AG09309 (cell line): Measurements from ENCODE around the gene KIZ.

ENCODE experiments used
- DNase-seq: peaks from one replicate; pipeline ENCODE4 v3.0.0-alpha.2; 2010; ENCODE audit warnings: low read depth
- H3K4me3 ChIP-seq: 2 replicates; pipeline ENCODE4 v1.5.1; 2011; ENCODE audit warnings: mild to moderate bottlenecking, low read depth, low read length, moderate library complexity; ENCODE audit not compliant: control insufficient read depth
- TF ChIP-seq, protein P1 (sequence below): IDR thresholded peaks from 2 replicates; pipeline ENCODE4 v1.5.1; 2011; ENCODE audit warnings: mild to moderate bottlenecking, low read depth, low read length, inconsistent platforms; ENCODE audit not compliant: insufficient read depth, control insufficient read depth; ENCODE audit errors: missing control alignments

The KIZ gene

DNA sequence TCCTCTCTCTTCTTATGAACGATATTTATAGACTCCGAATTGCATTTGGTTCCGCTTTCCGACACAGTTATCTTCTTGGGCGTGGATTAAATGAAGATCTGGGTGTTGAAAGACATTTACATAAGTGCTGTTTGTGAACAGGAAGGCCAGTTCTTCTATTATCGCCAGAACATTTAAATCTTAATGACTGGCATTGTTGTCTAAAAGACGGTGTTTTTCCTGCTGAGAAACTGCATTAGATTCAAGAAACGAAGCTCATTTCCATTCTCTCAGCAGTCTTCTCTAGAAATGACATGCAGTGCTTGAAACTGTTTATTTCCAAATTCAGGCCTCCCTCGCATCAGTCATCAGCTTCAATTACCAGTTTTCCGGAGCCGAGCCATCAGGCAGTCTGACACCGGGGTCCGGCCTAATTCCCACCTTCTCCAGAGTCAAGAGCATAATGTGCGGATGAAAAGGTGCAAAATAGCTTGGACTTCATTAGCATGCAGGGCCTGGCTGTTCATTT is 35.7 kb upstream of the KIZ start:
- no peak overlapping the region for H3K4me3 ChIP-seq
- no peak for DNase-seq

DNA sequence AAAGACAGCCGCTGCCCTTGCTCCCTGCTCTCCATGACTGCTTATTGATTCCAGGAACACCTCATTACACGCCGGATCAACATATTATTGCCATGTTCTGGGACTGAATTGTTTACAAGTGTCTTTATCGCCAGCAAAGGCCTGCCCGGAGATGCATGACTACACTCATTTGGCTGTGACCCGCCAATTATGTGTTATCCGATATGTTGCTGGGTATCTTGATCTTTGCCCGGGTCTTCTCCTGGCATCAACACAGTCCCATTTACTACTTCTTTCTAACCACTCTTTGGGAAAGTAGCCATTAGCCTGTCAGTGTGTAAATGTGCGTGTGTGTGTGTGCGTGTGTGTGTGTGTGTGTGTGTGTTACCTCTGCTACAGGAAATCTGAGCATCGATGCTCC is 35.2 kb upstream of the KIZ start:
- DNase-seq = no peak
- TF ChIP-seq, protein P1, sequence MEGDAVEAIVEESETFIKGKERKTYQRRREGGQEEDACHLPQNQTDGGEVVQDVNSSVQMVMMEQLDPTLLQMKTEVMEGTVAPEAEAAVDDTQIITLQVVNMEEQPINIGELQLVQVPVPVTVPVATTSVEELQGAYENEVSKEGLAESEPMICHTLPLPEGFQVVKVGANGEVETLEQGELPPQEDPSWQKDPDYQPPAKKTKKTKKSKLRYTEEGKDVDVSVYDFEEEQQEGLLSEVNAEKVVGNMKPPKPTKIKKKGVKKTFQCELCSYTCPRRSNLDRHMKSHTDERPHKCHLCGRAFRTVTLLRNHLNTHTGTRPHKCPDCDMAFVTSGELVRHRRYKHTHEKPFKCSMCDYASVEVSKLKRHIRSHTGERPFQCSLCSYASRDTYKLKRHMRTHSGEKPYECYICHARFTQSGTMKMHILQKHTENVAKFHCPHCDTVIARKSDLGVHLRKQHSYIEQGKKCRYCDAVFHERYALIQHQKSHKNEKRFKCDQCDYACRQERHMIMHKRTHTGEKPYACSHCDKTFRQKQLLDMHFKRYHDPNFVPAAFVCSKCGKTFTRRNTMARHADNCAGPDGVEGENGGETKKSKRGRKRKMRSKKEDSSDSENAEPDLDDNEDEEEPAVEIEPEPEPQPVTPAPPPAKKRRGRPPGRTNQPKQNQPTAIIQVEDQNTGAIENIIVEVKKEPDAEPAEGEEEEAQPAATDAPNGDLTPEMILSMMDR = no peak
- no peak overlapping the region for H3K4me3 ChIP-seq

More for the DNA sequence above, 35.7 kb upstream of the KIZ start:
- TF ChIP-seq, protein P1 = no peak

DNA sequence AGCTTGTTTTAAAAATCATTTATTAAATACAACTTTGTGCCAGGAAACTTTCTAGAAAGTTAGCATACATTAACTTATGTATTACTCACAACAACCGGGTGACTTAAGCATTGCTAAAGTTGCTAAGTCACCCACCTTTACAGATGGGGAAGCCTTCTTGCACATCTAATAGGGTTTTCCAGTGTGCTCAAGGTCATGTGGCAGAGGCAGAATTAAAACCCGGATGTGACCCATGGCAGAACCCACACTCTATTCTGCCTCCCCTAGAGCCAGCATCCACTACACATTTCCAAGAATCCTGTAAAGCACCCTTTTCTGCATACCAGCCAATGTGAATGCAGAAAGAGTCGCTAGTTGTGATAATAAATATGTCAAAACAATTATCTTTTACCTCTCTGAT is 33.1 kb upstream of the KIZ start:
- H3K4me3 ChIP-seq = no peak overlapping the region
- no peak for DNase-seq
- TF ChIP-seq, protein P1 = no peak

DNA sequence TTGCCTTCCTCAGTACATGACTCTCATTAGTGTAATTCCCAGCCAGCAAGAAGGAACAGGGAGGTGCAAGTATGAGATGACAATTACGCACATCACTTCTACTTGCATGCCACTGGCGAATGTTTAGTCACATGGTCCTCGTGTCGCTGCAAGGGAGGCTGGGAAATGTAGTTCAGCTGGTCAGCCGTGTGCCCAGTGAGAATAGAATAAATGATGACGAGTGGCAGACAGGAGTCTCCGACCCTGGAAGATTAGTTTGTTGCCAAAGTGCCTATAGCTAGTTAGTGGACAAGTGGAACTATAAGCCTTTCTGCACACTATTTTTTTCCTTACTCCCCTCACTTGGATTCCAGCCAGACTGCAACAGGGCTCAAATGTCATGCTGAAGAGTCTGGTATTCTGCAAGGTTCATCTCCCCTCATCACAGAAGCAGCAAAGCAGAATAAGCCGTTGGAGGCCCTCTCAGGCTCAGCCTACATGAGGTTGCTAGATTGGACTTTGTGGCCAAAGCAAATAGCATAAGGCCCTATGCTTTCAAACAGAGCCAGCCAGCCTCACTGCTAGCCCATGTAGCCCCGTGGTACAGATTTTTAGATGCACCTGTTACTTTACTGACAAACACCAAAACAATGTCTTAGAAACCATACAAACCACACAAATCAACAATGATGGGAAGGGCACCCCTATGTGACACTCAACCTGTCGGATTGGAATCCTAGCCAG is 29.4 kb upstream of the KIZ start:
- TF ChIP-seq, protein P1 = no peak
- H3K4me3 ChIP-seq = no peak overlapping the region
- DNase-seq = no peak

DNA sequence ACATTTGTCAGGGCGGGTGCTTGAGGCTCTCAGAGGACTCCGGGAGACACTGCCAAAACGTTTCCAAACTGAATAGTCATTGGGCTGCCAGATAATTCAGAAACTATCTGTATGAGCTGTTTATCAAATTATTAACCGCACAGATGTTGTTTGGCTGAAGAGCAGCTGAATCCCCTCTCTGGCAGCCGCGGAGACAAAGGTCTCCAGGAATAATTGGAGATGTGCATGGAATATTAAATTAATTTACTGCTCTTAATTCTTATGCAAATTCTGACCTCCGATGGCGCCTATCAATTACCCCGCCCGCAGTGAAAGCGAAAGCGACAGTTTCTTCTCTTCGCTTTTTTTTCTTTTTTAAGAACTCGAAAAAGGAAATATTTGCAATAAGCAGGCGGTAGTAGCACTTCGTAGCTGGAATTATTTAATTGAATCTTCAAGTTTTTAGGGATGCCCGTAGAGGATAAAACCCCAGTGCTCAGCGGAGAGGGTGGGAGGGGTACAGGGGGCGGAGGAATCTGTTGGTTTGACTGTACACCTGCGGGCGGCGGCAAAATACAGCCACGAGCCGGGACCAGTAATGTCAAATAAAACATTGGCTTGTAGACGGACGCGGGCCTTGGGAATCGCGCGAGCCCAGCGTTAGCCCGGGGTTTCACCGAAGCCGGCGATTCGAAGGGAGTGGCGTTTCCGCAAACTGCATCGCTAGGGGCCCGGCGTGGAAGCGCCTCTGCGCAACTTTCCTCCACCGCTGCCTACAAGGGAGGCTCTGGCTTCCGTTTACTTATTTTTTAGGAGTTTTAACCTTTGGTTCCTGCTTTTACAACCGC is 25.9 kb upstream of the KIZ start:
- DNase-seq = no peak
- H3K4me3 ChIP-seq = peak overlapping the region; percentile 7
- TF ChIP-seq, protein P1 = no peak

DNA sequence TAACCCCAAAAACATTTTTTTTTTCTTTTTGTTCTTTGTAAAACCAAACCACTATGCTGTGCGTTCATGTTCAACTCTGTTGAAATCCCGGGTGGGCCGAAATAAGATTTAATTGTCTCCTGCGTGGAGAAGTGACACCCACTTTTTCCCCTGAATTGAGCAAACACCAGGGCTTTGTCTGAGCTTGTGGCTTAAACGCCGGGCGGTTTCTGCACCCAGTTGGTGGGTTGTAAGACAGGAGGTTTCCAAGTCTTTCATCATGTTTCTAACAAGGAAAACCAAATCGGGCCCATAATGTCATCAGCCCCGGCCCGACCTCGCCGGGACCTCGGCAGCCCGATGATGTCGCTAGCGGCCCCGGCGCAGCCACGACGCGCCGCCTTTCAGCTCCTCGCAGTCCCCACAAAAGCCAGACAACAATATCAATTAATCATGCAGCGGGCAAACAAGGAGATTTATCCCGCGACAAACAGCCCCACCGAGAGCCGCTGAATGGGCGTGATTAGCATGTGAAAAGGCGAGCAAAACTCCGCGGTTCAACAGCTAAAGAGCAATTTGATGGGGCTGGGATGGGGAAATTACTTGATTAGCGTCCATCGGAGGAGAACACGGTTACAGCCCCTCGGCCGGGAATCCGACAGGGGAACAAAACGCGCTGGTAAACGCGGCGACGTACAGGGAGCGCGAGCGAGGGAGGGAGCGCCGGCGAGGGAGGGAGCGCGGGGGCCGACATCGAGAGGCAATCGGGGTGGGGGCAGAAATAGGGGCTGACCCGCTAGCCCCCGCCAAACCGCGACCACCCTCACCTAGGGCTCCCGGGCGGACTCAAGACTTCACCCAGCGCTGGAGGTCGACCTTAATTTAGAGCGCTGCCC is 25.1 kb upstream of the KIZ start:
- no peak for DNase-seq
- H3K4me3 ChIP-seq = no peak overlapping the region
- TF ChIP-seq, protein P1 = no peak
